ENCODE measurements around the gene SLC10A3. TPM values are rescaled to one million over a fixed set of nuclear protein-coding genes. Genes with fewer than 3 reads are reported as not detected.

Gene SLC10A3
- total RNA-seq, 1 donor from 2014 or later = 11.1 TPM

- DNase-seq (no peak), ATAC-seq (ENCODE audit: poor library complexity) (no peak)
- intact Hi-C loops (cut with DNase I) = no loop called here
These were observed 19.4 kb downstream of the SLC10A3 start for GRCh38 chrX:154470914-154471568.

GRCh38 chrX:154470434-154470833, 20.0 kb downstream of the SLC10A3 start:
- intact Hi-C loops (cut with DNase I) = no loop called here
- no peak for DNase-seq
- no peak for ATAC-seq (ENCODE audit: poor library complexity)

- intact Hi-C loops (cut with DNase I) = no loop called here
- ATAC-seq (ENCODE audit: poor library complexity) = no peak
- no peak for DNase-seq
These were observed 20.5 kb downstream of the SLC10A3 start for GRCh38 chrX:154469880-154470279.

GRCh38 chrX:154469114-154469513, 21.3 kb downstream of the SLC10A3 start:
- intact Hi-C loops (cut with DNase I) = no loop called here
- no peak for DNase-seq
- ATAC-seq (ENCODE audit: poor library complexity) = no peak

- no peak for DNase-seq
- ATAC-seq (ENCODE audit: poor library complexity) = no peak
- intact Hi-C loops (cut with DNase I) = no loop called here
These were observed 22.2 kb downstream of the SLC10A3 start for GRCh38 chrX:154468217-154468616.

GRCh38 chrX:154467556-154467955, 22.9 kb downstream of the SLC10A3 start:
- ATAC-seq (ENCODE audit: poor library complexity) (no peak), DNase-seq (no peak)
- intact Hi-C loops (cut with DNase I) = no loop called here

GRCh38 chrX:154466907-154467306, 23.5 kb downstream of the SLC10A3 start:
- DNase-seq (no peak), ATAC-seq (ENCODE audit: poor library complexity) (no peak)
- intact Hi-C loops (cut with DNase I) = no loop called here

GRCh38 chrX:154466036-154466435, 24.4 kb downstream of the SLC10A3 start:
- intact Hi-C loops (cut with DNase I) = no loop called here
- DNase-seq (no peak), ATAC-seq (ENCODE audit: poor library complexity) (no peak)

GRCh38 chrX:154465601-154466000, 24.8 kb downstream of the SLC10A3 start:
- no peak for ATAC-seq (ENCODE audit: poor library complexity)
- intact Hi-C loops (cut with DNase I) = no loop called here
- DNase-seq = no peak

- intact Hi-C loops (cut with DNase I) = no loop called here
- DNase-seq = no peak
- no peak for ATAC-seq (ENCODE audit: poor library complexity)
These were observed 25.5 kb downstream of the SLC10A3 start for GRCh38 chrX:154464806-154465365.

- no peak for DNase-seq
- no peak for ATAC-seq (ENCODE audit: poor library complexity)
- intact Hi-C loops (cut with DNase I) = no loop called here
These were observed 26.7 kb downstream of the SLC10A3 start for GRCh38 chrX:154463611-154464220.

GRCh38 chrX:154462396-154462795, 28.0 kb downstream of the SLC10A3 start:
- no peak for DNase-seq
- ATAC-seq (ENCODE audit: poor library complexity) = no peak
- intact Hi-C loops (cut with DNase I) = no loop called here

- intact Hi-C loops (cut with DNase I) = no loop called here
- ATAC-seq (ENCODE audit: poor library complexity) (no peak), DNase-seq (no peak)
These were observed 30.1 kb downstream of the SLC10A3 start for GRCh38 chrX:154460326-154460725.

GRCh38 chrX:154459832-154460231, 30.6 kb downstream of the SLC10A3 start:
- no peak for ATAC-seq (ENCODE audit: poor library complexity)
- intact Hi-C loops (cut with DNase I) = loop anchor here (10.0 kb wide), 1 partner anchor 55 kb away; the partner anchor contains the start of gene DNASE1L1
- no peak for DNase-seq

- intact Hi-C loops (cut with DNase I) = loop anchor here (10.0 kb wide), 1 partner anchor 54 kb away; the partner anchor contains the start of gene DNASE1L1
- ATAC-seq (ENCODE audit: poor library complexity) (peak; percentile 85), DNase-seq (peak; percentile 64)
These were observed 31.3 kb downstream of the SLC10A3 start for GRCh38 chrX:154458954-154459778.

- DNase-seq (peak; percentile 62), ATAC-seq (ENCODE audit: poor library complexity) (peak; percentile 82)
- intact Hi-C loops (cut with DNase I) = loop anchor here (10.0 kb wide), 1 partner anchor 54 kb away; the partner anchor contains the start of gene DNASE1L1
These were observed 32.1 kb downstream of the SLC10A3 start, which contains the start of gene PLXNA3 for GRCh38 chrX:154458116-154458953. Gene PLXNA3, plus strand, starts transcription at chrX:154458281. Its CDS starts 1,903 bp downstream, at chrX:154460184.

GRCh38 chrX:154457491-154458115, 32.8 kb downstream of the SLC10A3 start:
- DNase-seq = peak; percentile 54
- intact Hi-C loops (cut with DNase I) = loop anchor here (10.0 kb wide), 1 partner anchor 53 kb away; the partner anchor contains the start of gene DNASE1L1
- ATAC-seq (ENCODE audit: poor library complexity) = peak; percentile 50

GRCh38 chrX:154452823-154453222, 37.6 kb downstream of the SLC10A3 start:
- intact Hi-C loops (cut with DNase I) = loop anchor here (10.0 kb wide), 1 partner anchor 48 kb away; the partner anchor contains the start of gene DNASE1L1
- no peak for DNase-seq
- no peak for ATAC-seq (ENCODE audit: poor library complexity)
